Measurements from ENCODE around the gene HDAC9.

The HDAC9 gene

DNA sequence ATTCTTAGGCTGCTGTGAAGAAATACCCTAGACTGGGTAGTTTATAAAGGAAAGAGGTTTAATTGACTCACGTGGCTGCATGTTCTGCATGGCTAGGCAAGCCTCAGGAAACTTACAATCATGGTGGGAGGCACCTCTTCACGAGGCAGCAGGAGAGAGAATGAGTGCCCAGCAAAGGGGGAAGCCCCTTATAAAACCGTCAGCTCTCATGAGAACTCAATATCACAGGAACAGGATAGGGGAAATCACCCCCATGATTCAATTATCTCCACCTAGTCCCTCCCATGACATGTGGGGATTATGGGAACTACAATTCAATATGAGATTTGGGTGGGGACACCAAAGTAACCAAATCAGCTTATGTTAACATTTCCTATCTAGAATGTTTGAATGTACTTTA, 362.7 kb downstream of the HDAC9 start:
- H3K4me1 ChIP-seq (ENCODE audit: low read depth, poor library complexity, severe bottlenecking), result no peaks in the 10 kb centered on the region
- no peaks in the 10 kb centered on the region for H4K20me1 ChIP-seq (ENCODE audit: insufficient read depth)
- H3K9ac ChIP-seq, result no peak overlapping the region
- H3K4me2 ChIP-seq, result no peak overlapping the region
- TF ChIP-seq, protein P1, sequence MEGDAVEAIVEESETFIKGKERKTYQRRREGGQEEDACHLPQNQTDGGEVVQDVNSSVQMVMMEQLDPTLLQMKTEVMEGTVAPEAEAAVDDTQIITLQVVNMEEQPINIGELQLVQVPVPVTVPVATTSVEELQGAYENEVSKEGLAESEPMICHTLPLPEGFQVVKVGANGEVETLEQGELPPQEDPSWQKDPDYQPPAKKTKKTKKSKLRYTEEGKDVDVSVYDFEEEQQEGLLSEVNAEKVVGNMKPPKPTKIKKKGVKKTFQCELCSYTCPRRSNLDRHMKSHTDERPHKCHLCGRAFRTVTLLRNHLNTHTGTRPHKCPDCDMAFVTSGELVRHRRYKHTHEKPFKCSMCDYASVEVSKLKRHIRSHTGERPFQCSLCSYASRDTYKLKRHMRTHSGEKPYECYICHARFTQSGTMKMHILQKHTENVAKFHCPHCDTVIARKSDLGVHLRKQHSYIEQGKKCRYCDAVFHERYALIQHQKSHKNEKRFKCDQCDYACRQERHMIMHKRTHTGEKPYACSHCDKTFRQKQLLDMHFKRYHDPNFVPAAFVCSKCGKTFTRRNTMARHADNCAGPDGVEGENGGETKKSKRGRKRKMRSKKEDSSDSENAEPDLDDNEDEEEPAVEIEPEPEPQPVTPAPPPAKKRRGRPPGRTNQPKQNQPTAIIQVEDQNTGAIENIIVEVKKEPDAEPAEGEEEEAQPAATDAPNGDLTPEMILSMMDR (conservative IDR thresholded peaks at IDR 0.05; ENCODE audit: low read depth, low read length), result no peak
- no peak overlapping the region for H3K27ac ChIP-seq
- H3K4me3 ChIP-seq (IDR thresholded peaks at IDR 0.05; ENCODE audit: insufficient read depth, low read depth, low read length), result no peak overlapping the region
- H3K36me3 ChIP-seq (ENCODE audit: insufficient read depth), result no peaks in the 10 kb centered on the region
- no peak overlapping the region for H2AFZ ChIP-seq (ENCODE audit: low read depth)
- no peaks in the 10 kb centered on the region for H3K27me3 ChIP-seq (ENCODE audit: insufficient read depth, low read depth)
- no peaks in the 10 kb centered on the region for H3K79me2 ChIP-seq (ENCODE audit: insufficient read depth, low read depth)

DNA sequence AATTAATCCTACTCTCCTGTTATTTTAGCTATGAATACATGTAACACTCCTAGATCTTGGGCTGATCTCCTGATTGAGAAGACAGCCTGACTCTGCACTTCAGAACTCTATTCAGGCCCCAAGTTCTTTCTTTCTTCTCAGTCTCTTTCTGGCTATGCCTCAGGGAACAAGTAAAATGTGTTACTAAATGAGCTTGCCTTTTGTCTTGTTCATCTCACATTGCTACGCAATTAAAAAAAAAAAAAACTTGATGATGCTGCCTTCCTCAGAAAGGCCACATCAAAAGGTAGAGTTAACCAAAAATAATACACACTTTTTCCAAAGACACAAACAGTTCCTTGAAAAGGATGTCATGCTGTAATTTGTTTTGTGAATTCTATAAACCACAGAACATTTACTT, 363.8 kb downstream of the HDAC9 start:
- TF ChIP-seq, protein P1 (conservative IDR thresholded peaks at IDR 0.05; ENCODE audit: low read depth, low read length), result no peak
- no peaks in the 10 kb centered on the region for H3K27me3 ChIP-seq (ENCODE audit: insufficient read depth, low read depth)
- H3K9ac ChIP-seq, result no peak overlapping the region
- H3K4me3 ChIP-seq (IDR thresholded peaks at IDR 0.05; ENCODE audit: insufficient read depth, low read depth, low read length), result no peak overlapping the region
- no peaks in the 10 kb centered on the region for H3K79me2 ChIP-seq (ENCODE audit: insufficient read depth, low read depth)
- H3K4me2 ChIP-seq, result no peak overlapping the region
- no peaks in the 10 kb centered on the region for H3K36me3 ChIP-seq (ENCODE audit: insufficient read depth)
- H3K4me1 ChIP-seq (ENCODE audit: low read depth, poor library complexity, severe bottlenecking), result no peaks in the 10 kb centered on the region
- no peaks in the 10 kb centered on the region for H4K20me1 ChIP-seq (ENCODE audit: insufficient read depth)
- no peak overlapping the region for H3K27ac ChIP-seq
- H2AFZ ChIP-seq (ENCODE audit: low read depth), result no peak overlapping the region

DNA sequence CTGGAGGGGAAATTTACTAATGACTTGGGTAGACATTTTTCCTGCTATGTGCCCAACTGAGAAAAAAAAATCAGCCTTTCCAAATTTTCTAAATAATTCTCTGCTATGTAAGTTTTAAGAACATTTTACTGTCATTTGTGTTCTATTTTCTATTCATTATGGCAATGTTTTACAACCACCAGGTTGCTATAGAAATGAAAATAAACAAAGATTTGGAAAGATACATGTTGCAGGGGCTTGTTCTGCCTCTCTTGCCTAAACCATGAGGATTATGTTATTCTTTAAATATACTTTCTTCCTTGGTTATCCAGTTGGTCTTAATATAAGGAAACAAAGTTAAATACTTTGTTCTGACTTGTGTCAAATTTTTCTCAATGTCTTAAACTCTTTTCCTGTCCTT, 364.7 kb downstream of the HDAC9 start:
- Histone ChIP-seq H3K36me3 (ENCODE audit: insufficient read depth) (no peaks in the 10 kb centered on the region), H3K4me2 (no peak overlapping the region)
- TF ChIP-seq, protein P1 (conservative IDR thresholded peaks at IDR 0.05; ENCODE audit: low read depth, low read length), result no peak

DNA sequence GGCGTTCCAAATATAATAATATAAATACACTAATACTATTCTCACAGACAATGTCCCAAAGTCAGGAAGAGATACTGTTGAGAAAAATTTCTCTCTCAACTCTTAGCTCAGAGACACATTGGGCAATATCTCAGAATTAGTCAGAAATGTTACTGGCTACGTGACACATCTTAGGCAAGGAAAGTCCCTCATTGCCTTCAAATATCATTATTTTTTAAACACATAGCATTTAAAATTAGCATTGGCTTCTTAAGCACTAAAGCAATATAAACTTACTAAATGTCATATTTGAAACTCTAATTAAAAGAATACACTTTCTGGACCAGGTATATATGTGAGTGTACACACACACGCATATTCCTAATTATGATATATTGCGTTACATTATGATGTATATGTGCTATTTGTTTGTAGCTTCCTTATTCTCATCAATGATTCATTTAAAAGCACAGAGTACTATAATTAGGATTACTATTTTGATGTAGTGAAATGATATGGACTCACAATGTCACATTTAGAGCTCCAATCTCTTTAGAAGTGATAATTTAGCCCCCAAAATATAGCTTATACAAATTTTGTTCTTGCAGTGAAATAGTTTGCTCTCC, 366.1 kb downstream of the HDAC9 start:
- no peak overlapping the region for H3K4me3 ChIP-seq (IDR thresholded peaks at IDR 0.05; ENCODE audit: insufficient read depth, low read depth, low read length)
- no peak overlapping the region for H2AFZ ChIP-seq (ENCODE audit: low read depth)
- TF ChIP-seq, protein P1 (conservative IDR thresholded peaks at IDR 0.05; ENCODE audit: low read depth, low read length), result no peak
- H4K20me1 ChIP-seq (ENCODE audit: insufficient read depth), result no peaks in the 10 kb centered on the region
- H3K4me1 ChIP-seq (ENCODE audit: low read depth, poor library complexity, severe bottlenecking), result no peaks in the 10 kb centered on the region
- no peak overlapping the region for H3K4me2 ChIP-seq
- no peaks in the 10 kb centered on the region for H3K27me3 ChIP-seq (ENCODE audit: insufficient read depth, low read depth)
- H3K36me3 ChIP-seq (ENCODE audit: insufficient read depth), result no peaks in the 10 kb centered on the region
- no peak overlapping the region for H3K9ac ChIP-seq
- no peaks in the 10 kb centered on the region for H3K79me2 ChIP-seq (ENCODE audit: insufficient read depth, low read depth)
- no peak overlapping the region for H3K27ac ChIP-seq

More for the DNA sequence above, 364.7 kb downstream of the HDAC9 start:
- Histone ChIP-seq H3K4me3 (IDR thresholded peaks at IDR 0.05; ENCODE audit: insufficient read depth, low read depth, low read length) (no peak overlapping the region), H3K79me2 (ENCODE audit: insufficient read depth, low read depth) (no peaks in the 10 kb centered on the region), H2AFZ (ENCODE audit: low read depth) (no peak overlapping the region), H4K20me1 (ENCODE audit: insufficient read depth) (no peaks in the 10 kb centered on the region), H3K27me3 (ENCODE audit: insufficient read depth, low read depth) (no peaks in the 10 kb centered on the region), H3K9ac (no peak overlapping the region), H3K4me1 (ENCODE audit: low read depth, poor library complexity, severe bottlenecking) (no peaks in the 10 kb centered on the region), H3K27ac (no peak overlapping the region)
